ENCODE measurements around the gene SMYD3. TPM values are rescaled to one million over a fixed set of nuclear protein-coding genes. Genes with fewer than 3 reads are reported as not detected.

The SMYD3 gene
- total RNA-seq, 4 donors from 2014 or later = 33.7 to 105 (median 51.4) TPM

- WGBS, 2 donors = 94 to 95% methylated on average over 9 of the region's 9 CpGs
- Histone ChIP-seq H3K4me3 (replicated peaks in 1 of 3) (no peak overlapping the region), H3K36me3 (no peaks in the 10 kb centered on the region), H3K9me3 (no peaks in the 10 kb centered on the region), H3K27me3 (no peaks in the 10 kb centered on the region), H3K4me1 (peaks cover 7 to 18% of the 10 kb centered on the region in 2 donors), H3K27ac (no peak overlapping the region)
- intact Hi-C loops (cut with DNase I) = loop anchor here (5.0 kb wide), 1 partner anchor 849 kb away; the partner anchor contains the start of gene KIF26B
- no peak for TF ChIP-seq CTCF (IDR thresholded peaks at IDR 0.05)
- TF ChIP-seq POLR2A (IDR thresholded peaks at IDR 0.05) = no peak
- DNase-seq = no peak
These were observed 505.8 kb downstream of the SMYD3 start for GRCh38 chr1:246001142-246001836.

- Histone ChIP-seq H3K27ac (no peak overlapping the region), H3K36me3 (no peaks in the 10 kb centered on the region), H3K27me3 (no peaks in the 10 kb centered on the region), H3K9me3 (no peaks in the 10 kb centered on the region), H3K4me3 (replicated peaks in 1 of 3) (no peak overlapping the region), H3K4me1 (peaks cover 7 to 18% of the 10 kb centered on the region in 2 donors)
- TF ChIP-seq POLR2A (IDR thresholded peaks at IDR 0.05) = no peak
- TF ChIP-seq CTCF (IDR thresholded peaks at IDR 0.05) = no peak
- WGBS, 2 donors = 97 to 98% methylated on average over 5 of the region's 5 CpGs
- intact Hi-C loops (cut with DNase I) = loop anchor here (5.0 kb wide), 1 partner anchor 848 kb away; the partner anchor contains the start of gene KIF26B
- DNase-seq = no peak
These were observed 506.5 kb downstream of the SMYD3 start for GRCh38 chr1:246000638-246001015.

- Histone ChIP-seq H3K36me3 (no peaks in the 10 kb centered on the region), H3K4me1 (peaks cover 7 to 18% of the 10 kb centered on the region in 2 donors), H3K27me3 (no peaks in the 10 kb centered on the region), H3K27ac (no peak overlapping the region), H3K4me3 (replicated peaks in 1 of 3) (no peak overlapping the region), H3K9me3 (no peaks in the 10 kb centered on the region)
- DNase-seq = no peak
- TF ChIP-seq POLR2A (IDR thresholded peaks at IDR 0.05) (no peak), CTCF (IDR thresholded peaks at IDR 0.05) (no peak)
- intact Hi-C loops (cut with DNase I) = loop anchor here (5.0 kb wide), 1 partner anchor 848 kb away; the partner anchor contains the start of gene KIF26B
- 75 to 87% methylated on average over 10 of the region's 10 CpGs for WGBS, 2 donors
These were observed 507.1 kb downstream of the SMYD3 start for GRCh38 chr1:245999697-246000637.

- Histone ChIP-seq H3K4me1 (peaks cover 3 to 9% of the 10 kb centered on the region in 2 donors), H3K27ac (no peak overlapping the region), H3K36me3 (no peaks in the 10 kb centered on the region), H3K4me3 (replicated peaks in 1 of 3) (no peak overlapping the region), H3K27me3 (no peaks in the 10 kb centered on the region), H3K9me3 (no peaks in the 10 kb centered on the region)
- 73 to 75% methylated on average over 7 of the region's 7 CpGs for WGBS, 2 donors
- no peak for TF ChIP-seq POLR2A (IDR thresholded peaks at IDR 0.05)
- TF ChIP-seq CTCF (IDR thresholded peaks at IDR 0.05) = no peak
- intact Hi-C loops (cut with DNase I) = no loop called here
- peak; percentile 26 to 51 for DNase-seq
These were observed 509.4 kb downstream of the SMYD3 start for GRCh38 chr1:245997471-245998258.
